Prostate gland (tissue), 2 donors: ENCODE measurements around the gene GALNT4. TPM values are rescaled to one million over a fixed set of nuclear protein-coding genes. Genes with fewer than 3 reads are reported as not detected.

Experiments
- DNase-seq: peaks from one replicate; pipeline ENCODE4 v3.0.0-alpha.2; 2019; ENCODE audit warnings: low spot score
- H3K27ac ChIP-seq, 2 donors: fragments of 200-600 bp; sonication (generic); 2 replicates each; pipeline ENCODE4 v1.5.1; 2017 to 2019
- H3K27me3 ChIP-seq: fragments of 200-600 bp; sonication (generic); replicated peaks from 2 replicates; pipeline ENCODE4 v1.5.1; 2019; ENCODE audit not compliant: insufficient read depth
- H3K36me3 ChIP-seq, 2 donors: fragments of 200-600 bp; sonication (generic); 1 replicate in 1 of 2; 2 replicates in 1 of 2; pipeline versions ENCODE4 v1.5.1 to v1.8.1; 2017 to 2019
- H3K4me1 ChIP-seq: fragments of 200-600 bp; sonication (generic); replicated peaks from 2 replicates; pipeline ENCODE4 v1.5.1; 2019
- H3K4me3 ChIP-seq, 2 donors: fragments of 200-600 bp; sonication (generic); 2 replicates each; pipeline ENCODE4 v1.5.1; 2017 to 2019
- H3K9me3 ChIP-seq: fragments of 200-600 bp; sonication (generic); 2 replicates; pipeline ENCODE4 v1.5.1; 2017
- POLR2A ChIP-seq: fragments of 450-650 bp; IDR thresholded peaks from one replicate; pipeline ENCODE4 v1.6.1; 2016; ENCODE audit warnings: antibody characterized with exemption, mild to moderate bottlenecking
- POLR2AphosphoS5 ChIP-seq: sonication (generic); formaldehyde crosslinking; IDR thresholded peaks from one replicate; pipeline ENCODE4 v1.6.1; 2017; ENCODE audit warnings: antibody characterized with exemption
- WGBS: methylation state at CpG from one replicate; pipeline ENCODE4 v1.1.5; 2018; 5-methylcytosine and 5-hydroxymethylcytosine counted together
- intact Hi-C: fragments of 100-400 bp; cut with DNase I; formaldehyde crosslinking; loops from one replicate; pipeline ENCODE4 v1.14.2; 2022
- total RNA-seq, 2 donors: library from RNA; depleted of rRNA; stranded (reverse); fragments of >200 nt; gene quantifications; one replicate each; pipeline ENCODE4 v1.1.0, GENCODE V29; 2016
- TF ChIP-seq, protein P1 (sequence below), 4 experiments: fragments of 200-600 bp in 2 of 4; fragments of 450-650 bp in 2 of 4; sonication (generic) in 2 of 4; IDR thresholded peaks; 1 replicate in 3 of 4; 2 replicates in 1 of 4; pipeline ENCODE4 v1.5.1; 2016 to 2019; ENCODE audit warnings: antibody characterized with exemption in 4 of 4, mild to moderate bottlenecking in 2 of 4, moderate library complexity in 2 of 4

GALNT4 gene
- total RNA-seq, 2 donors from 2014 or later: 4.1 to 8.4 TPM

DNA sequence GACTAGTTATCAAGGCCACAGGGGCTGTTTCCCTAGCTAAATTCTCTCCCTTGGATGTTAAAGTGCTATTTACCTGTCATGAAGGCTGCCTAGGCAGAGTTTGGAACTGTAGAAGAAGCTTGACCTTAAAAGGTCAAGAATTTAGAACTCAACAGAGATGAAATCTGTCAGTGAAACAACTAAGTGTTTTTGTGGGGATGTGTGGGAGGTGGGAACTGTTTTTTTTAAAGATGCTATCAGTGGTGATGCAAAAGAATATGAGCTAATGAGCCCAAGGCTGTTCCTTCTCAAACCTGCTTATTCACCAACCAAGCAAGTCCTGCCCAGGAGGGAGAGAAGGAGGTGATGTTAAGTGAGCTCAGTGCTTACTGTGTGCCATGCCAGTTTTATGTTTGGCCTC lies 42.0 kb upstream of the GALNT4 start:
- Histone ChIP-seq H3K36me3 (no peaks in the 10 kb centered on the region), H3K27ac (no peak overlapping the region), H3K4me3 (no peak overlapping the region), H3K27me3 (no peaks in the 10 kb centered on the region), H3K4me1 (no peaks in the 10 kb centered on the region), H3K9me3 (no peaks in the 10 kb centered on the region)
- intact Hi-C loops: no loop called here
- TF ChIP-seq POLR2AphosphoS5: no peak
- no peak for TF ChIP-seq POLR2A
- TF ChIP-seq, protein P1, sequence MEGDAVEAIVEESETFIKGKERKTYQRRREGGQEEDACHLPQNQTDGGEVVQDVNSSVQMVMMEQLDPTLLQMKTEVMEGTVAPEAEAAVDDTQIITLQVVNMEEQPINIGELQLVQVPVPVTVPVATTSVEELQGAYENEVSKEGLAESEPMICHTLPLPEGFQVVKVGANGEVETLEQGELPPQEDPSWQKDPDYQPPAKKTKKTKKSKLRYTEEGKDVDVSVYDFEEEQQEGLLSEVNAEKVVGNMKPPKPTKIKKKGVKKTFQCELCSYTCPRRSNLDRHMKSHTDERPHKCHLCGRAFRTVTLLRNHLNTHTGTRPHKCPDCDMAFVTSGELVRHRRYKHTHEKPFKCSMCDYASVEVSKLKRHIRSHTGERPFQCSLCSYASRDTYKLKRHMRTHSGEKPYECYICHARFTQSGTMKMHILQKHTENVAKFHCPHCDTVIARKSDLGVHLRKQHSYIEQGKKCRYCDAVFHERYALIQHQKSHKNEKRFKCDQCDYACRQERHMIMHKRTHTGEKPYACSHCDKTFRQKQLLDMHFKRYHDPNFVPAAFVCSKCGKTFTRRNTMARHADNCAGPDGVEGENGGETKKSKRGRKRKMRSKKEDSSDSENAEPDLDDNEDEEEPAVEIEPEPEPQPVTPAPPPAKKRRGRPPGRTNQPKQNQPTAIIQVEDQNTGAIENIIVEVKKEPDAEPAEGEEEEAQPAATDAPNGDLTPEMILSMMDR (IDR thresholded peaks at IDR 0.05): no peak
- no peak for DNase-seq

DNA sequence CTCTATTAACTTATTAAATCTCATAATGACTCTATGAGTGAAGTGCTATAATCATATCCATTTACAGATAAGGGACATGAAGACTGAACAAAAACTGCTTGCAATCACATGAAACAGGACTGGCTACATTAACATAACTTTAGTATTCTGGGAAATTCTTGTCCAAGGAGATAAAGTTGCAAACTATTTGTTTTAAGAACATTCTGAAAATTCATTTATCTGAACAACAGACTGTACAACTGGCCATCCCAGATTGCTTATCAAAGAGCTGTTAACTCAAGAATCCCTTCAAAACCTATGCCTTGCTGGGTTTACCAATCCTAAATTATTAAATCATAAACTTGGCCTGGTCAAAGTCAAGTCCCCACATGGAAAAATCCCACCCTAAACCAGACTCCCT lies 40.4 kb upstream of the GALNT4 start:
- Histone ChIP-seq H3K27ac (no peak overlapping the region), H3K4me3 (no peak overlapping the region), H3K4me1 (no peaks in the 10 kb centered on the region), H3K9me3 (no peaks in the 10 kb centered on the region), H3K27me3 (no peaks in the 10 kb centered on the region), H3K36me3 (no peaks in the 10 kb centered on the region)
- TF ChIP-seq, protein P1 (IDR thresholded peaks at IDR 0.05): no peak
- no peak for TF ChIP-seq POLR2AphosphoS5
- no peak for TF ChIP-seq POLR2A
- intact Hi-C loops: no loop called here
- no peak for DNase-seq

DNA sequence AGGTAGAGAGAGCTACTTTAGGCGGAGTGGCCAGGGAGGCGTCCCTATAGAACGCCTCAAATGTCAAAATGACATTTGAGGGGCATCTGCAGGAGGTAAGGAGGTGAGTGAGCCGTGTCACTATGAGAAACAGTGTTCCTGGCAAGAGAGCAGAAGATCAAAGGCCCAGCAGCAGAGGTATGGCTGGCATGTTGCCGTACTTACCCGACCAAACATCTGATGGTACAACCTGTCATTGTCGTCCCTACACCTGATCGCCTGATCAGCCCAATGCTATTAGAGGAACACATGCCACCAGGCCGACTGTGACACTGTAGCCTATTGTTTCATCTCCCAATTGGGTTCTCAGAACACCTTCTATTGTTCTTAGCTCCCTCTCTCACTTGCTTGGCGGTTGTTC lies 35.2 kb upstream of the GALNT4 start:
- no peak overlapping the region for H3K27ac ChIP-seq
- H3K36me3 ChIP-seq: no peaks in the 10 kb centered on the region
- intact Hi-C loops: no loop called here
- WGBS: 92% methylated on average over 10 of the region's 10 CpGs
- no peaks in the 10 kb centered on the region for H3K9me3 ChIP-seq
- no peaks in the 10 kb centered on the region for H3K4me1 ChIP-seq
- TF ChIP-seq POLR2A (no peak), POLR2AphosphoS5 (no peak)
- TF ChIP-seq, protein P1 (IDR thresholded peaks at IDR 0.05): no peak
- no peak for DNase-seq
- no peak overlapping the region for H3K4me3 ChIP-seq
- no peaks in the 10 kb centered on the region for H3K27me3 ChIP-seq

DNA sequence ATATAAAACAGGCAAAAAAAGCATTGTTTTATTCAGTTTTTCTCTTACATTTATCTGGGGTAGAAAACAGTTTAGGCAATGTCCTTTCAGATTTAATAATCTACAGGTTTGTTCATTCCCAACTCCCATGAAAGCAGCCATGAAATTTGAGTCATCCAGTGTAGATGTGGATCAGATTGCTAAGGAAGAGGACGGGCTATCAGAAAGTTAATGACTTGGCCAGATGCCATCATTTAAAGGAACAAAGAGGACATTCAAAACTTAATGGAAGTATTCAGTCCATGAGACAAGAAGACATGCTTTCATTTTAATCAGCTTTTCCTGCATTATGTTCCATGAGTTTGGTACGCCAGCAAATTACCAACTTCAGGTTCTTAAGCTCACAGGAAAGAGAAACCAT lies 32.4 kb upstream of the GALNT4 start:
- intact Hi-C loops: no loop called here
- Histone ChIP-seq H3K36me3 (no peaks in the 10 kb centered on the region), H3K27me3 (no peaks in the 10 kb centered on the region), H3K4me3 (no peak overlapping the region), H3K9me3 (no peaks in the 10 kb centered on the region), H3K27ac (no peak overlapping the region), H3K4me1 (no peaks in the 10 kb centered on the region)
- DNase-seq: no peak
- TF ChIP-seq POLR2A: no peak
- no peak for TF ChIP-seq POLR2AphosphoS5
- TF ChIP-seq, protein P1 (IDR thresholded peaks at IDR 0.05): no peak
- WGBS: 55% methylated on average over 2 of the region's 2 CpGs

DNA sequence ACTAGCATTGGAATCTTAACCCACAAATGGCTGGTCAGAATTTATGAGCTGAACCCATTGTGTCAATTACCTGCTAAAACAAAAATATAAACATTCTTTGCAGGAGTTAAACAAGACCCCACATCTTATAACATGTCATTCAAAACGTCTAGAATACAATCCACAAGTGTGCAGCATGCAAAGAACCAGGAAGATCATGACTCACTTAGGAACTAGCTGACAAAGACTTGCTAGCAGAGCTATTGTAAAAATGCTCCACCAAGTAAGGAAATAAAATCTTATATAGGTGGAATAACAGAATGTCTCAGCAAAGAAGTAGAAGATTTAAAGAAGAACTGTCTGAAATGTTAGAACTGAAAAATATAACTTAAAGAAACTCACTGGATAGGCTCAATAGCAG lies 27.8 kb upstream of the GALNT4 start:
- Histone ChIP-seq H3K4me1 (no peaks in the 10 kb centered on the region), H3K9me3 (no peaks in the 10 kb centered on the region), H3K27ac (no peak overlapping the region), H3K27me3 (no peaks in the 10 kb centered on the region), H3K4me3 (no peak overlapping the region), H3K36me3 (no peaks in the 10 kb centered on the region)
- intact Hi-C loops: no loop called here
- 19% methylated on average over 1 of the region's 1 CpG for WGBS
- DNase-seq: no peak
- TF ChIP-seq POLR2AphosphoS5: no peak
- TF ChIP-seq, protein P1 (IDR thresholded peaks at IDR 0.05): no peak
- no peak for TF ChIP-seq POLR2A
